Activated CD4-positive, alpha-beta T cell treated with anti-CD3 and anti-CD28 coated beads for 36 hours (primary cell): ENCODE data around the gene USP34. TPM values are rescaled to one million over a fixed set of nuclear protein-coding genes. Genes with fewer than 3 reads are reported as not detected.

Experiments
- ATAC-seq: fragments of 200-7000 bp; cut with Tn5 transposase; one replicate; pipeline ENCODE4 v1.10.0; 2021; ENCODE audit warnings: mild to moderate bottlenecking, moderate library complexity
- CTCF ChIA-PET: fragments of 350-600 bp; sonication (Branson Sonifier 250); formaldehyde crosslinking; loops from one replicate; lab custom pipeline; 2021; ENCODE audit warnings: antibody characterized with exemption; lab: Charles Lee
- POLR2A ChIA-PET: fragments of 350-600 bp; sonication (Branson Sonifier 250); formaldehyde crosslinking; loops from one replicate; lab custom pipeline; 2021; ENCODE audit warnings: antibody characterized with exemption, inconsistent platforms; lab: Charles Lee
- DNase-seq: peaks from one replicate; pipeline ENCODE4 v3.0.0-alpha.2; 2020
- H3K27ac Mint-ChIP-seq: one replicate; pipeline ENCODE4 v1.8.0; 2021; ENCODE audit warnings: mixed read lengths
- H3K27me3 Mint-ChIP-seq: one replicate; pipeline ENCODE4 v1.8.0; 2021; ENCODE audit warnings: mixed read lengths
- H3K36me3 Mint-ChIP-seq: one replicate; pipeline ENCODE4 v1.8.0; 2021; ENCODE audit warnings: low read depth, mixed read lengths
- H3K4me1 Mint-ChIP-seq: one replicate; pipeline ENCODE4 v1.8.0; 2021; ENCODE audit warnings: mixed read lengths
- H3K4me3 Mint-ChIP-seq: one replicate; pipeline ENCODE4 v1.8.0; 2021; ENCODE audit warnings: mild to moderate bottlenecking, moderate library complexity, mixed read lengths
- H3K9me3 Mint-ChIP-seq: one replicate; pipeline ENCODE4 v1.8.0; 2021; ENCODE audit warnings: low read depth, mixed read lengths
- intact Hi-C, 2 experiments: fragments of 100-400 bp; cut with DNase I in 1 of 2; cut with micrococcal nuclease in 1 of 2; formaldehyde crosslinking; loops; one replicate each; pipeline versions ENCODE4 v1.14.2 to v1.15.1; 2022 to 2024; cut with DNase I, micrococcal nuclease
- total RNA-seq, 2 experiments: library from RNA; stranded (reverse); gene quantifications; one replicate each; pipeline ENCODE4 v1.2.3, GENCODE V29; 2021

Gene USP34
- total RNA-seq, 2 experiments from 2014 or later: 63.7 to 67.6 TPM

DNA sequence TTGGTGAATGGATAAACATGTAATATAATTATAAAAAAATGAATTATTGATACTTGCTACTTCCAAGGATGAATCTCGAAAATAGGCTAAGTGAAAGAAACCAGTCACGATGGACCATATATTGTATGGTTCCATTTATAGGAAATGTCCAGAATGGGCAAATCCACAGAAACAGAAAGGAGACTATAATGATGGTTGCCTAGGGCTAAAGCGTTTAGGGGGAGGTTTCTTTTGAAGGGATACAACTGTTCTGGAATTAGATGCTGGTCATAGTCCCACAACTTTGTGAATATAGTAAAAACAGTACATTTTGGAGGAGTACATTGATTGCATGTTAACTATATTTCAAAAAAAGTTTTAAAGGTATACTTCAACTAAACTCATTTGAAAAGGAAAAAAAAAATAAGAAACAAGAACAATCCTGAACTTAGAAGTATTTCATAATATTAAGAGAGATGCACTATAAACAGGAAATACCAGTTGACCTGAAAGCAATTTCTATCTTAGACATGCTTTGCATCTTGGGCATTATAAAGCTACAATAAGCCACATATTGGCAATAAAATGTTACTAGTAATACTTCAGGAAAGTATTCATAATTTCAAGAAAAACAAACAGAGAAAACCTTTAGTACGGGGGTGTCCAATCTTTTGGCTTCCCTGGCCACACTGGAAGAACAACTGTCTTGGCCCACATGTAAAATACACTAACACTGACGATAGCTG lies 178.9 kb downstream of the USP34 start:
- Mint-ChIP-seq H3K4me3 (no peak overlapping the region), H3K9me3 (no peaks in the 10 kb centered on the region), H3K36me3 (peaks cover 33% of the 10 kb centered on the region), H3K27ac (no peak overlapping the region), H3K27me3 (no peaks in the 10 kb centered on the region), H3K4me1 (peaks cover 9% of the 10 kb centered on the region)
- DNase-seq: no peak
- ChIA-PET POLR2A (no interaction called here), CTCF (interaction anchor here (0.9 kb wide), 1 partner anchor 38 kb away, joined by 7 read pairs; no protein-coding TSS in a partner anchor)
- intact Hi-C loops: no loop called here
- ATAC-seq: no peak

DNA sequence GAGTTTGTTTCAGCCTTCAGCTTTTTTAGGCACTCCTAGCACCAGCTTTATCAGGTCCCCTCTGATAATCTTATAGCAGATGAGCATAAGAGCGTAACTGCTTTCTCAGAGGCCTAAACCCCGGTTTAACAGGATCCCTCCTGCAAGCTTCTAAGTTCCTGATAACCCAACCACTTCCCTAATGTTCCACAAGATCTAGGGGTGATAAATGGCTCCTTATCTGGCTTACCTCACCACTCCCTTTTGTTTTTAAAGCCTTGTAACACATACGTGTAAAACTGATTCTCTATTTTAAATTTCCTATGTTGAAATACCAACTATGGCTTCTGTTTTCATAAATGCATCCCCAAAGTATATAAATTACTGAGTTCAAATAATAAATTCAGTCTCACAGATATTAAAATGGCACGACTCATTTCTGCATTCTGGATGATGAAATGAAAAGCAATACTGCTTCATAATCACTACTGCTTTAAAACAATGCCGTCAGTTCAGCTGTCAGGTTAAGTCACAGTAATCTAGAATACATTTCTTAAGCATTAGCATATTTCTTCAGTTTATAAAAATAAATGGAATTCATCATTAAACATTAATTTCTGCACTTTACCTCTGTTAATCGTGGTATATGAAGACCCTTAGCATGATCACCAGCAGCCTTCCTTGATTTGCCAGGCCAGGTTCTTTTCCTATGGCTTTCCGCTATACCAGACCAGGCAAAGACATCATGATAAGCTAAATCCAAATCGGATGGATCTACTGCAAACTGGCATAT lies 182.6 kb downstream of the USP34 start:
- H3K4me1 Mint-ChIP-seq: peaks cover 11% of the 10 kb centered on the region
- POLR2A ChIA-PET: no interaction called here
- CTCF ChIA-PET: interaction anchor here (0.9 to 1.4 kb wide), 5 partner anchors 13 to 29 kb away, joined by 3 to 4 read pairs (median 3); no protein-coding TSS in a partner anchor
- intact Hi-C loops: no loop called here
- DNase-seq (no peak), ATAC-seq (no peak)
- peaks cover 23% of the 10 kb centered on the region for H3K36me3 Mint-ChIP-seq
- no peak overlapping the region for H3K4me3 Mint-ChIP-seq
- no peaks in the 10 kb centered on the region for H3K9me3 Mint-ChIP-seq
- no peaks in the 10 kb centered on the region for H3K27me3 Mint-ChIP-seq
- H3K27ac Mint-ChIP-seq: peak overlapping the region; percentile 42

DNA sequence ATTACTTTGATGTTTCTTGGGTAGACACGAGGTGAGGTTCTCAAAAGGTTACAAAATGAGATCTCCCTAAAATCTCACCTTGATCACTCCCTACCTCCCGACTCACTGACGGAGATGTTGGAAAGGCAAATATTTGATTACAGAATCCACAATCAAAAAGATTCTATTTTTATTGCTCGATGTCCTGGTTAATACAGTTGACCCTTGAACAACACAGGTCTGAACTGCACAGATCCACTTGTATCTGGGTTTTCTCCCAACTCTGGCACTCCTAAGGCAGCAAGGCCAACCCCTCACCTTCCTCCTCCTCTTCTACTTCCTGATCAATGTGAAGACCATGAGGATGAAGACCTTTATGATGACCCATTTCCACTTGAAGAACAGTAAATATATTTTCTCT lies 183.6 kb downstream of the USP34 start:
- no peak overlapping the region for H3K4me3 Mint-ChIP-seq
- H3K9me3 Mint-ChIP-seq: no peaks in the 10 kb centered on the region
- ChIA-PET CTCF (interaction anchor here (0.7 kb wide), 1 partner anchor 513 kb away, joined by 3 read pairs; no protein-coding TSS in a partner anchor), POLR2A (no interaction called here)
- H3K27ac Mint-ChIP-seq: no peak overlapping the region
- ATAC-seq (no peak), DNase-seq (no peak)
- H3K27me3 Mint-ChIP-seq: no peaks in the 10 kb centered on the region
- H3K4me1 Mint-ChIP-seq: peaks cover 11% of the 10 kb centered on the region
- intact Hi-C loops: no loop called here
- peaks cover 25% of the 10 kb centered on the region for H3K36me3 Mint-ChIP-seq

DNA sequence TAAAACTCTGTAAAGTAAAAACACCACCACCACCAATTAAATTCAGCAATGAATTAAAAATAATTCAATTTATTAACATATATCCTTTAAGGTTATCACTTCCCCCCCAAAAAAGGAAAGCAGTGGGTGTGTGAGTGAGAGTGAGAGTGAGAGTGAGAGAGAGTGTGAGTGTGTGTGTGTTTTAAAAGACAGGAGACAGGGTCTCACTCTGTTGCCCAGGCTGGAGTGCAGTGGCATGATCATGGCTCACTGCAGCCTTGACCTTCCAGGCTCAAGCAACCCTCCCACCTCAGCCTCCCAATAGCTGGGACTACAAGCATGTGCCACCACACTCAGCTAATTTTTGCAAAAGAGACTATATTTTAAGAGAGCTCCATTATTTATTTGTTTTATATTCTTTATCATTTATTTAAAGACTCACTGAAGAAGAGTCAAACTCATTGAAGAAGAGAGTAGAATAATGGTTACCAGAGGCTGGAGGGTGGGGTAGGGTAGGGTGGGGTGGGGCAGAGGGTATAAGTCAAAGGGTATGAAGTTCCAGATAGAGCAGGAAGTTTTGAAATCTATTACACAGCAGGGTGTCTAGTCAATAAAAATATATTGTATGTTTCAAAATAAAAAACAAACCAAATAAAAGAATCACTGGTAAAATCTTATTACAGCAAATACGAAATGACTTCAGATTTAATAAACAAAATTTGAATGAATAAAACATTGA lies 187.3 kb downstream of the USP34 start:
- ATAC-seq (no peak), DNase-seq (no peak)
- Mint-ChIP-seq H3K36me3 (peaks cover 17% of the 10 kb centered on the region), H3K4me3 (no peak overlapping the region), H3K9me3 (no peaks in the 10 kb centered on the region), H3K27me3 (no peaks in the 10 kb centered on the region), H3K27ac (no peak overlapping the region), H3K4me1 (peaks cover 2% of the 10 kb centered on the region)
- intact Hi-C loops: no loop called here
- ChIA-PET POLR2A (no interaction called here), CTCF (interaction anchor here (0.7 to 1.0 kb wide), 2 partner anchors 28 to 939 kb away, joined by 3 read pairs; no protein-coding TSS in a partner anchor)

DNA sequence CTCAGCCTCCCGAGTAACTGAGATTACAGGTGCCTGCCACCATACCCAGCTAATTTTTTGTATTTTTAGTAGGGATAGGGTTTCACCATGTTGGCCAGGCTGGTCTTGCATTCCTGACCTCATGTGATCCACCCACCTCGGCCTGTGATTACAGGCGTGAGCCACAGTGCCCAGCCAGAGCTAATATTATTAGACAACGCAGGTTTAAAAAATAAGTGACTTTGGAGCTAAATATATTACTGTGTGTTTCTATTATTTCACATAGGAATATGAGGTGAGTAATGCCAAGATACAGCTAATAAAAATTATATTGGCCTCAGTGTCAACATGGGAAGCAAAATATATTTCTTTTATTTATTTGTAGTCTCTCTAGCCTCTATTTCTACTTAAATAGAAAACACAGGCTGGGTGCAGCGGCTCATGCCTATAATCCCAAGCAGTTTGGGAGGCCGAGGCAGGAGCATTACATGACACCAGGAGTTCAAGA lies 188.7 kb downstream of the USP34 start:
- intact Hi-C loops: no loop called here
- DNase-seq (no peak), ATAC-seq (no peak)
- Mint-ChIP-seq H3K36me3 (peaks cover 23% of the 10 kb centered on the region), H3K4me1 (peaks cover 2% of the 10 kb centered on the region), H3K9me3 (no peaks in the 10 kb centered on the region), H3K27ac (no peak overlapping the region), H3K4me3 (no peak overlapping the region), H3K27me3 (no peaks in the 10 kb centered on the region)
- ChIA-PET POLR2A (no interaction called here), CTCF (no interaction called here)

DNA sequence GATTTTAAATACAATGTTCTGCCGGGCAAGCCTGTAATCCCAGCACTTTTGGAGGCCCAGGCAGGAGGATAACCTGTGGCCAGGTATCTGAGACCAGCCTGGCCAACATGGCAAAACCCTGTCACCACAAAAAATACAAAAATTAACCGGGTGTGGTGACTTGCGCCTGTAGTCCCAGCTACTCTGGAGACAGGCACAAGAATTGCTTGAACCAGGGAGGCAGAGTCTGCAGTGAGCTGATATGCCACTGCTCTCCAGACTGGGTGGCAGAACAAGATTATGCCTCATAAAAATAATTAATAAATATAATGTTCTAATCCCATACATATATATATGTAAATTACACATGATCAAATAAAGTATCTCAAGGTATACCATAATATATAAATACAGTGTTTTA lies 189.6 kb downstream of the USP34 start:
- POLR2A ChIA-PET: interaction anchor here (0.6 kb wide), 1 partner anchor 214 kb away, joined by 3 read pairs; no protein-coding TSS in a partner anchor
- no peaks in the 10 kb centered on the region for H3K9me3 Mint-ChIP-seq
- peaks cover 26% of the 10 kb centered on the region for H3K36me3 Mint-ChIP-seq

DNA sequence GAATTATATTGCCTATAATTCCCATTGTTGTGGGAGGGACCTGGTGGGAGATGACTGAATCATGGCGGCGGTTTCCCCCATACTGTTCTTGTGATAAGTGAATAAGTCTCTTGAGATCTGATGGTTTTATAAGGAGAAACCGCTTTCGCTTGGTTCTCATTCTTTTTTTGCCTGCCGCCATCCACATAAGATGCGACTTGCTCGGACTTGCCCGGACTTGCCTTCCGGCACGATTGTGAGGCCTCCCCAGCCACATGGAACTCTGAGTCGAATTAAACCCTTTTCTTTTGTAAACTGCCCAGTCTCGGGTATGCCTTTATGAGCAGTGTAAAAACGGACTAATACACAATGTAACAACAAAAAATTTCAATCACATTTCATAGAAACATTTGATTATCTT lies 193.1 kb downstream of the USP34 start:
- no peak for ATAC-seq

More for the DNA sequence above, 189.6 kb downstream of the USP34 start:
- CTCF ChIA-PET: no interaction called here
- H3K27ac Mint-ChIP-seq: no peak overlapping the region
- H3K4me3 Mint-ChIP-seq: no peak overlapping the region
- H3K27me3 Mint-ChIP-seq: no peaks in the 10 kb centered on the region
- intact Hi-C loops: no loop called here
- no peak for ATAC-seq
- peaks cover 2% of the 10 kb centered on the region for H3K4me1 Mint-ChIP-seq
- no peak for DNase-seq

DNA sequence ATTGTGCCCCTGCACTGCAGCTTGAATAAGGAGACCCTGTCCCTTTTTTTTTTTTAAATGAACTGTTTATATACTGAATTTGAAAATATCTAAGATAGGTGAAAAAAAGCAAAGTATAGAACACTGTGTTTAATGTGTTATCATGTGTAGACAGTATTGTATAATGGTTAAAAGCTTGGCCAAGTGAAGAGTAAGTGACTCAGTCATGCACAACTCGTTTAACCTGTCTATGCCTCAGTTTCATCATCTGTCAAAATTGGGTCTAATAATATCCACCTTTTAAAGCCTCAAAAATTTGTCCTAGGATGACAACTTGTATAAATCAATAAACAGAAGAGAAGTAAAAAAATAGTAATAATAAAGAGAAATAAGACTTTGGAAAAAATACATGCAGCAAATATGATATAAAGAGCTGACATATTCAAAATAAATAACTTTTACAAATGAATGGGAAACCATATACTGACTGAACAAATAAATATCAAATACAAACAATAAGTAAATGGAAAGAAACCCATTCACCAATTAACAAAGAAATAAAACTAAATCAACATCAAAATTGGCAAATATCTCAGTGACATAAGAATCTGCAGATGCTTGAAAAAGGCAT lies 195.2 kb downstream of the USP34 start:
- peaks cover 26% of the 10 kb centered on the region for H3K36me3 Mint-ChIP-seq
- ATAC-seq (no peak), DNase-seq (no peak)
- ChIA-PET POLR2A (interaction anchor here (0.6 kb wide), 1 partner anchor 784 kb away, joined by 6 read pairs; no protein-coding TSS in a partner anchor), CTCF (no interaction called here)
- H3K27ac Mint-ChIP-seq: no peak overlapping the region
- intact Hi-C loops: no loop called here
- H3K9me3 Mint-ChIP-seq: no peaks in the 10 kb centered on the region
- no peak overlapping the region for H3K4me3 Mint-ChIP-seq
- H3K4me1 Mint-ChIP-seq: peaks cover 5% of the 10 kb centered on the region
- H3K27me3 Mint-ChIP-seq: no peaks in the 10 kb centered on the region

More for the DNA sequence above, 193.1 kb downstream of the USP34 start:
- Mint-ChIP-seq H3K4me1 (peaks cover 2% of the 10 kb centered on the region), H3K27me3 (no peaks in the 10 kb centered on the region), H3K27ac (peak overlapping the region; percentile 32), H3K9me3 (no peaks in the 10 kb centered on the region), H3K4me3 (no peak overlapping the region), H3K36me3 (peaks cover 20% of the 10 kb centered on the region)
- ChIA-PET CTCF (no interaction called here), POLR2A (no interaction called here)
- no peak for DNase-seq
- intact Hi-C loops: no loop called here

DNA sequence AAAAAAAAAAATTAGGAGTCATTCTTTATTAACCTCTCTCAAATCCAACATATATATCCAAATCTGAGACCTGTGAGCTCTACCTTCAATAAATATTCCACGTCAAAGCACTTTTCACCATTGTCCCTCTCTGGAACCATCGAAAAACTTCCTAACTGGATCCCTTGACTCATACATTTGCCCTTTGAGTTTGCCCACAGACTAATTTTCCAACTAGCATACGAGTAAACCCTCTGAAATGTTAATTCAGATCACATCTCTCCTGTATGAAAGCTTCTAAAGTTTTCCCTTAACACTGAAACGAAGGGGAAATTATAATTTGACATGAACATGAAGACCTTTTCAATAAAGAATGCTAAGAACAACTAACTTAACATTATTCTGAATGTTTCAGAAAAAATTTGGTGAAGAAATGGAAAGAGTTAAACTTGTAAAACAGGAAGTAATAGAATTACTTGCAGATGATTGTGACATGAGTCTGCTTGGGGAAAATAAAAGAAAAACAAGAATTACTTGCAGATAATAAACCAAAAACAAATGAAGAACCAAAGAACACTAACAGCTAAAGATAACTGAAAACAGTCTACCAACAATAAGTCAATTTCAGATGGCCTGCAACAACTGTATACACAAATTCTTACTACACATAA lies 198.3 kb downstream of the USP34 start:
- DNase-seq (no peak), ATAC-seq (no peak)
- POLR2A ChIA-PET: no interaction called here

DNA sequence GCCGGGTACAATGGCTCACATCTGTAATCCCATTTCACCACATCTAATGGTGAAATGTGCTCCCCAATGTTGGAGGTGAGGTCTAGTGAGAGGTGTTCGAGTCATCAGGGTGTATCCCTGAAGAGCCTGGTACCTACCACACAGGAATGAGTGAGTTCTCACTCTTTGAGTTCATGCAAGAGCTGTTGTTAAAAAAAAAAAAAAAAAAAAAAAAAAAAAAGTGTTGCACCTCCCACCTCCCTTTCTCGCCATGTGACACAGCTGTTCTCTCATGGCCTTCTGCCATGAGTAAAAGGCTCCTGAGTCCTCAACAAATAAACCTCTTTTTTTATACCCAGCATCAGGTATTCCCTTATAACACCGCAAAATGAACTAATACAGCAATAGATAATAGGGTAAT lies 202.6 kb downstream of the USP34 start:
- Mint-ChIP-seq H3K27ac (no peak overlapping the region), H3K36me3 (peaks cover 29% of the 10 kb centered on the region), H3K9me3 (no peaks in the 10 kb centered on the region), H3K27me3 (no peaks in the 10 kb centered on the region), H3K4me3 (no peak overlapping the region), H3K4me1 (peaks cover 6% of the 10 kb centered on the region)
- ATAC-seq (peak; percentile 44), DNase-seq (peak; percentile 13)
- intact Hi-C loops: no loop called here
- ChIA-PET POLR2A (no interaction called here), CTCF (no interaction called here)

More for the DNA sequence above, 198.3 kb downstream of the USP34 start:
- H3K4me3 Mint-ChIP-seq: no peak overlapping the region
- intact Hi-C loops: no loop called here
- no peaks in the 10 kb centered on the region for H3K27me3 Mint-ChIP-seq
- no peak overlapping the region for H3K27ac Mint-ChIP-seq
- CTCF ChIA-PET: interaction anchor here (1.1 kb wide), 1 partner anchor 16 kb away, joined by 3 read pairs; no protein-coding TSS in a partner anchor
- H3K36me3 Mint-ChIP-seq: peaks cover 24% of the 10 kb centered on the region
- H3K4me1 Mint-ChIP-seq: peaks cover 5% of the 10 kb centered on the region
- no peaks in the 10 kb centered on the region for H3K9me3 Mint-ChIP-seq
